DMS53 treated with DMSO at 0.1 percent for 48 hours (cell line): ENCODE results near the gene CCDC88A.
"Not testable (repeated sequence)": the region's sequence is repeated elsewhere in the genome, so short reads cannot be mapped to it uniquely, and the experiment has no call there.

ENCODE experiments used
- DNase-seq: peaks from one replicate; lab custom pipeline; 2025; ENCODE audit not compliant: unreplicated experiment; lab: John Stamatoyannopoulos, UW

The CCDC88A gene

DNA sequence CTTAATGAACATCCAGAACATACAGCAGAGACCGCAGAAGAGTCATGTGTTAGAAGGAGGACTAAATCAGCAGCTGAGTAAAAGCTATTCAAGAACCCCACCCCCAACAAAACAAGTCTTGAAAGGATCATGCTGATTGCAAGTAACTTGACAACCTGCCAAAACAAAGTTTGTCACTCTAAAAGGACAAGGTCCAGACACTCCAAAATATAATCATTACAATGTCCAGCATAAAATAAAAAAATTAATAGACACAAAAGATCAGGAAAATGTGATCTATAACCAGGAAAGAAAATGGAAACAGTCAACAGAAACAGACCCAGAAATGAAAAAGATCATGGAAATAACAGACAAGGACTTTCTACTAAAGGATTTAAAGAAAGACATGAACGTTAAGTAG lies 28.5 kb downstream of the CCDC88A start:
- no peak for DNase-seq

DNA sequence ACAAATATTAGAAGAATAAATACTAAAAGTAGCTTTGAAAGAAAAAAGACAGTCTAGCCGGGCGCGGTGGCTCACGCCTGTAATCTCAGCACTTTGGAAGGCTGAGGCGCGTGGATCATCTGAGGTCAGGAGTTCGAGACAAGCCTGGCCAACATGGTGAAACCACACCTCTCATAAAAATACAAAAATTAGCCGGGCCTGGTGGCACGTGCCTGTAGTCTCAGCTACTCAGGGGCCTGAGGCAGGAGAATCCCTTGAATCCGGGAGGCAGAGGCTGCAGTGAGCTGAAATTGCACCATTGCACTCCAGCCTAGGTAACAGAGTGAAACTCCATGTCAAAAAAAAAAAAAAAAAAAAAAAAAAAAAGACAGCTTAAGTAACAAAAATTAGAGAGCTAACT lies 34.1 kb downstream of the CCDC88A start:
- DNase-seq: not testable (repeated sequence)

DNA sequence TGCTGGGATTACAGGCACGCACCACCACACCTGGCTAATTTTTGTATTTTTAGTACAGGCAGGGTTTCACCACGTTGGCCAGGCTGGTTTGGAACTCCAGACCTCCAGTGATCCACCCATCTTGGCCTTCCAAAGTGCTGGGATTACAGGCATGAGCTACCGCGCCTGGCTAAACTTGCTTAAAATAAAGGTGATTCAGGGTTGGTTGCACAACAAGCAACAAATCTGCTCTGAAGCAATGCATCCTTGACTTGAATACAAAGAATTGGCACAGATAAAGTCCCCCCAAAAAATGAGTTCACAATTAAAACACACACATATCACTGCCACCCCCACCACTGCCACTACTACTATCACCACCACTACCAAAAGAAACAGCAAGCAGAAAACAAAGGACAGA lies 34.9 kb downstream of the CCDC88A start:
- DNase-seq: no peak

DNA sequence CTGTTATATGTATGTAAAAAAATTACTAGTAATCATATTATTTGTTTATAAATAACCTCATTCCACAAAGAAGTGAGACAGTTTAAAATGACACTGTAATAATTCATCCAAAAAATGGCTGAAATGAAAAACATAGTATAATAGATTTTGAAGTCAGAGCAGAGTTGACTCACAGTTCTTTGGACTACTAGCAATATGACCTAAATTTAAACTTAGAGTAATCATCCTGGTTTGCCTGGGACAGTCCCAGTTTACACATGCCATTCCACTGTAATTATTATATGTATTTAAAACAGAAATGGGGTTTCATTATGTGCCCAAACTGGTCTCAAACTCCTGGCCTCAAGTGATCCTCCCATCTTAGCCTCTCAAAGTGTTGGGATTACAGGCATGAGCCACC lies 48.3 kb downstream of the CCDC88A start:
- no peak for DNase-seq

DNA sequence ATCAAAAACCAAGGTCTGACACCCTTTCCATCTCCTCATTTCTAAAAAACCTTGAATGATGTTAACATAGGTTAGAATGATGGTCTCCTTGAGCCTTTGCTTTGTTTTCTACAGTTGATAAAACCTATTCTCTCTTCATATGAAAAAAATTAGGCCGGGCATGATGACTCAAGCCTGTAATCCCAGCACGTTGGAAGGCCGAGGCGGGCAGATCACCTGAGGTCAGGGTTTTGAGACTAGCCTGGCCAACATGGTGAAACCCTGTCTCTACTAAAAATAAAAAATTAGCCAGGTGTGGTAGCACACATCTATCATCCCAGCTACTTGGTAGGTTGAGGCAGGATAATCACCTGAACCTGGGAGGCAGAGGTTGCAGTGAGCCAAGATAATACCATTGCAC lies 49.4 kb downstream of the CCDC88A start:
- DNase-seq: no peak

DNA sequence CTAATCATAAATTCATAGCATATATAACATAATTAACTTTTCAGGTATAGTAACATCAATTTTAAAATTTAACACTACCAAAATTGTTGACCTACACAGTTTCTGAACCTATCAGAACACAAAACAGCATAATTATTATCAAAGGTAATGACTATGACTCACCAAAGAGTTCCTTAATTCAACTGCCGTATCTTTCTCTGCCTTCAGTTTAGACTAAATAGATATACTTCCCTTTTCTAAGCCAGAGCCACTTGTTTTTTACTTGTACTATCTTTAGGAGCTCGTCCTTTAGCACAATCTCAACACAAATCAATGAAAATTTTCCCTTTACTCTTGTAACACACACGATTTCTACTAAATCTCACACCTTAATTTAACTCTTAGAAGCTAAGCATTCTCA lies 54.4 kb downstream of the CCDC88A start:
- DNase-seq: no peak

DNA sequence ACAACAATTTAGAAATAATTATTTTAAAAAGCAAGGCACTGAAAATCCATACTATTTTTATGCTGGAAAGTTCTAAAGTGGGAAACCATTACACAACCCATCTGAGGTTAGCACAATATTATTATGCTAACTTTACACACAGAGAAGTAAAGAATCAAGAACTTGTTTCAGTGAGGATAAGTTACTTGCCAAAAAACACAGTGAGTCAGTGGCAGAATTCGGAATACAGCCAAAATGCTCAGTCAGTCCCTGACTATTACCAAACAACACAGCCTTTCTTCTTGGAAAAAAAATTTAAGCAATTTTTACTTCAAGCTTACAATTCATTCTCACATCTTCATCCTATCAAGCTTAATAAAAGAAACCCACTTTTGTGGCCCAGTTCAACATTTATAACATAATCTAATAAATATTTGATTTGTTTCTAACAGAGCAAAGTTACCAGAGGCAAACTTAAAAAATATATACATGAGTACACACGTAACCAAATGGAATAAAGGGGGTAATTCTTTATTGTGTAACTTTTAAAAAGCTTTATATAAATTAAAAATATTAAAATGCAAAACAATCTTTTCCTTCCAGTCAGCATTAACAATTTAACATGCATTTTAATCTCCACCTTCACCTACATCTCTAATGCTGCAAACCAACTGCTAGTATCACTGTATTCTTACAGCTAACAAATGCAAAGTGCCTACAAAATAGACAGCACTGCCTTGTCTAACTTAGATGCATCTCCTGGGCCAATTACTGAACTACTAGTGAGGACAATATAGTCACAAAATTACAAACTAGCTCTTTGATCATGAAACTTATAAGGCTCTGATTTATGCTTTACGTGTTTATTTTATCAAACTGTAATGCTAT lies 55.2 kb downstream of the CCDC88A start:
- no peak for DNase-seq

DNA sequence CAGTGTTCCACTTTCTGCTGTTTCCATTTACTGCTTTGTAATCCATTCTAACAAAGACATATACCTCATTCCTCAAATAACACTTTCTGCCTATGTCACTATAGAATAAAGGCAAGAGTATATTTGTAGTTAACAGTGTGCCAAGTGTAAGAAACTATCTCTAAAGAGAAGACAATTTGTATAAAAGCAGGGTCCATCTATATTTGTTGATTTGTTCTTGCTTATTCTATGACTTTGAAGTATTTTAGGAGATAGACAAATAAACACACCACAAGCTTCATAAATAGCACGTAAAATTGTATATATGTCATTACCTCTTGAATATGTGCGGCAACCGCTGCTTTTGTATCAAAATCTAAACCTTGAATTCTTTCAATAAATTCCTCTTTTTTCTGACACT lies 56.0 kb downstream of the CCDC88A start:
- no peak for DNase-seq

DNA sequence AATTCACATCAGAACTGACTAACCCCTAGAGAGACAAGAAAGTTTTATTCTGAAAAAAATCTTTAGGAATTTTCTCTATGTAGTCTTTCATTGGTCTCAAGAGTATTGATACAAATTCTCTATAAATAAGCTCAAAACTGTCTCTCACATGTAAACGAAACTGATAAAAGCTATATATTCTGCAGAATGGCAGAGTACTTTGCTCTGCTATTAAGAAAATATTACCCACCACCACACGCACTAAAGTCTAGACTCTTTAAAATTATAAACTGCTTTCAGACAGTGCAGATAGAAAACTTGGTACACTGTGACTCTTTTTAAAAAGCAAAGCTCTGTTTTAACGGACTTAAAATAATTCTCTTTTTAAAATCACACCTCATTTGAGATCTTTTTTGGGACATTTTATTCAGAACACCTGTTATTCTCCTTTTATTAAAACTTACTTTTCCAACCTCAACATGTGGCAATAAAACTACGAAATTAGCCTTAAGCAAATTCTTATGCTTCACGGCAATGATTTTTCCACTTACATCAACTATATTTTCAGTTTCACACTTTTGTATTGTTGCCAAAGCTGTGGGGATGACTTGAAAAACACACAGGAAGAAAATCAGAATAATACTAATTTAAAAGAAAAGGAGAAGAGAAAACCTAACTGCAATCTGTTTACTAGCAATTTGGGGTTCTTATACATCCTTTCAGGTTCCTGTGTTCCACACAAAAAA lies 58.0 kb downstream of the CCDC88A start:
- DNase-seq: no peak

DNA sequence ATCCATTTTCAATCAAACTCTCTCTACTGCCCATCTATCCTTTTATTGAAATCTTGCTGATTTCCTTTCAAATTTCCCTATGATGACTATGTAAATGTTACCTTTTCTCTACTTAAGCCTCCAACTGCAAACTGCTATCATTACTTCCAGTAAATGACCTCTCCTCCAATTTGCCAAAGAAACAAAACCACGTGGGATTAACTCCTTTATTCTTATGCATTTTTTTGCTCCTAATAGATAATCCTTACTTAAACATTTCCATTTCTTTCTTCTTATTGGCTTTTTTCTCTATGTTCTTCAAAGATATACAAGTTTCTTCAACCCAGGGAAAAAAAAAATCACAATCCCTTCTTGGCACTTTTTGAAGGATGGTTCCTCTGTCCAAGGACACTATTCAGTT lies 61.2 kb downstream of the CCDC88A start:
- DNase-seq: no peak

DNA sequence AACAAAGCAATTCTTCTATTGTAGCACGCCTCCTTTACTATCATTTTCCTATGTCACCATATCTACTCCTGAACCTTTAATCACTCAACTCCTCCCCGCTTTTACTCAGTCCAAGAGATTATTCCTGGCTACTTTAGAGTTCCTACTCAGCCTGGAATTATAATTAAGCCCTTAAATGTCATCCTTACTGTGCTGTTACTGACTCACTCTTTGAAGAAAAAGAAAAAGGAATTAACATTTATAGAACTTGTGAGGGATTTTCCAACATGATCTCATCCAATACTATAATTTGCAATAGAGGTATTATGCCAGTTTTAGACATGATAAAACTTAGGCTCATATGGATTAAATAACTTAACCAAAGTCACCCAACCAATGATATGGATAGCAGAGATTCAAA lies 61.7 kb downstream of the CCDC88A start:
- DNase-seq: no peak

DNA sequence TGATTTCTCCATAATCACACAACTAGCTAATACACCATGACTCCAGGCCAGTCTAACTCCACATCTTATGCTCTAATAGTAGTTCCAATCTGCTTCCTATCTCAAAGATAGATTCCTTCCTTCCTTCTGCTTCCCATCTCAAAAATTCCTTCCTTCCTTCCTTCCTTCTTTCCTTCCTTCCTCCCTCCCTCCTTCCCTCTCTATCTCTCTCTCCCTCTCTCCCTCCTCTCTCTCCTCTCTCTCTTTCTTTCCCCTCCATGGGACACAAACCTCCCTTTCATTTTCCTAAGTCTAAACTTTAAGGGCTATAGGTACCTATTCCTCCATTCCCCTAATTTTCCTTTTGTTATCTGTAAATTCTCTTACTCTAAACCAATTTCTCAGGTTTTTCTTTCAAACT lies 62.5 kb downstream of the CCDC88A start:
- no peak for DNase-seq

DNA sequence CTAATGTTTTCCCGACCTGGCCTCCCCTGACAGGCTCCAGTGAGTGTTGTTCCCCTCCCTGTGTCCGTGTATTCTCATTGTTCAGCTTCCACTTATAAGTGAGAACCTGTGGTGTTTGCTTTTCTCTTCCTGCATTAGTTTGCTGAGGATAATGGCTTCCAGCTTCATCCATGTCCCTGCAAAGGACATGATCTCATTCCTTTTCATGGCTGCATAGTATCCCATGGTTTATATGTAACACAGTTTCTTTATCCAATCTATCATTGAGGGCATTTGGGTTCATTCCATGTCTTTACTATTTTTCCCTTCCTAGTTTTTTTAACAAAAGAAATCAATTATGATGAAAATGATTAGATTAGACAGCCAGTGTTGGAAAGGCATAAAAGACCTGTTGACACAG lies 63.5 kb downstream of the CCDC88A start:
- not testable (repeated sequence) for DNase-seq

DNA sequence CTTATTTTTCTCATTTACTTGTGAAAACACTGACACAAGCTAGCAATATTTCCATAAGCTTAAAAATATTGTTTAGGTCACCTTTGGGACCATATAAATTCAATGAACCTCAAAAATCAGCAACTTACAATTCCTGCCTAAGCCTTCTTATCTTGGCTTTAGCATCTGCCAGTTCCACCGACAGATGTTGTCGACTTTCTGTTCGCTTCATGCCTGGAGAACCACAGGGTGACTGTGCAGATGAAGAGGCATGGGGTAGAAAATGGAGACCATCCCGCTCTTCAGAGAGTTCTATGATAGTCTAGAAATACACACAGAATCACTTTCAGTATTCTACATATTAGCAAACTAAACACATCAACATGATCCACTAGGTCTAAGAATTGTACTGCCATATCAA lies 64.2 kb downstream of the CCDC88A start:
- no peak for DNase-seq

DNA sequence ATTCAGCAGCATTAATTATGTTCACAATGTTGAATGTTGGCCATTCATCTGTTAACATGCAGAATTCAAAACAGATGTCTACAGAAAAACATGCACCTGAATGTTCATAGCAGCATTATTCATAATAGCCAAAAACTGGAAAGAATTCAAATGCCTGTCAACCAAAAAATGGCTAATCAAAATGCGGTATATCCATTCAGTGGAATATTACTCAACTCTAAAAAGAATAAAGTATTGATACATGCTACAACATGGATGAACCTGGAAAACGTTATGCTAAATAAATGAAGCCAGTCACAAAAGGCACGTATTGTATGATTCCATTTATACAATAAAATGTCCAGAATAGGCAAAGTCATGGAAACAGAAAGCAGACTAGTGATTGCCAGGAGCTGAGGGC lies 68.0 kb downstream of the CCDC88A start:
- no peak for DNase-seq

DNA sequence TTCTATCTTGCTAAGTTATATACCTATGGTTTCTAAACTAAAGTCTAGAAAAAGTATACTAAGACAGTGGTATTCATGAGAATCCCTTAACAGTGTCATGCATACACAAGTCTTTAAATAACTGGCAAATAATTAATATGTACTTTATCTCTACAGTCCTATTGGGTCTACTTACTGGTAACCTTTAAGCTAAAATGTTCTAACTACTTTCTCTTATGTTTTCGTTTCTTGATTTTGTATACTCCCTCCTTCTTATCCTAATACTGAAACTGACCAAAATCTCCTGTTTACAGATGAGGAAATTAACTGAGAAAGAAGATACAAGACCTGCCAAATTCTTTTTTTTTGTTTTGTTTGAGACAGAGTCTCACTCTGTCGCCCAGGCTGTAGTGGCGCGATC lies 74.6 kb downstream of the CCDC88A start:
- DNase-seq: no peak

DNA sequence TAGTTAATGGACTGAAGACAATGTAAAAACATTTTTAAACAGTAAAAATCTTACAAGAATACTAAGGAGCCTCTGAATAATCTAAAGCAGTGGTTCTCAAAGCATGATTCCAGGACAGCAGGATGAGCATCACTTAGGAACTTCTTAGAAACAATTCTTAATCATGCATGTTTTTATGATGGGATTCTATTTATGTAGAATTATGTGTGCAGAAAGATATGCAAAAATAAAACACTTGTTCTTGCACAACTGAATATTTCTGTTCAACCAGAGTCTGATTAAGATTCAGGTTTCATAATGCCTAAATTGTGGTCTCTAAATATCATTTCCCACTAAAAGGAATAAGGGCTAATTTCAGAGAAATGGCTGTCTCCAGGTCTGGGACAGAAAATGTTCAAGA lies 81.4 kb downstream of the CCDC88A start:
- no peak for DNase-seq

DNA sequence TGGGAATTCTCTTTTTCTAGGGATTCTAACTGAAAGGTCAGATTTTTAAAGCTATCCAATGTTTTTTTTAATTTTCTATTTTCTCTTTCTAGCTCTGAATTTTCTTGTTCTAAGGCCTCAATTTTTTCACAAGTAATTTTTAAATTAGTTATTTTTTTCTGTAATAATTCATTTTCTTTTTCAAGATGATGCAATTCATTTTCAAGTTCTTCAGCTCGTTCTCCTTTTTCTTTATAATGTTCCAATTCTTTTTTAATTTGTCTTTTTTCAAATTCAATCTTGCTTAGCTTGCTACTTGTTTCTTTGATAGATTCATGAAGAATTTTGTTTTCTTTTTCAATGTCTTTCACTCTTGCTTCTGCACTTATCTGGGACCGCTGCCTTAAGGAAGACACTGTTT lies 84.9 kb downstream of the CCDC88A start:
- no peak for DNase-seq

DNA sequence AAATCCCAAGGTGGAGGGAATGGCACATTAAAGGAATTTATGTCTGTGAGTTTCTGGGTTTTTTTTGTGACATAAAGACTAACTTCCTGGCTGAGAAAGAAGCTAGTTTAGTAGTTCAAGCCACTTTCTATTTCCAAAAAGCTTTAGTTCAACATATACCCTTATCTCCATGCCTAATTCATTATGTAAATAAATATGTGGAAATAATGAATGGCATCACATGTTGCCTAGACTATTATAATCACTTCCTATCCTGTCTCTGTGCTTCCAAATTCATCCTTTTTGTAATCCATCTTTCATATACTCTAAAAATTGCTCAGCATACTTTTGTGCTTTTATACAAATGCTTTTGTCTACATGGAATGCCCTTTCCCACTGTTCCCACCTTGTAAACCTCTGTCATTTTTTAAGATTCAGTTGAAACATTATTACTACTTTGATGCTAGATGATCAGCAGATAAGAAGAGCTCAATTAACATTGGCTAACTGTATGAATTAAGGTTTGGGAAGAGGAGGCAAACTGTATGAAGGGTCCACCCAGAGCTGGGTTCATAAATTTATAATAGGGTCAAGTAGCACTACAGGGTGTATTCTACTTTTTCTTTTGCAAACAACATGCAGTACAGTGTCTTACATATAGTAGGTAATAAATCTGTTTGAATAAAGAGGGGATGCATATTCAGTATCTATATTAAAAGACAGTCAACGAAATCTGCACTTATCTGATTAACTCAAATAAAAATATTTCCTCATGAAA lies 88.9 kb downstream of the CCDC88A start:
- no peak for DNase-seq

DNA sequence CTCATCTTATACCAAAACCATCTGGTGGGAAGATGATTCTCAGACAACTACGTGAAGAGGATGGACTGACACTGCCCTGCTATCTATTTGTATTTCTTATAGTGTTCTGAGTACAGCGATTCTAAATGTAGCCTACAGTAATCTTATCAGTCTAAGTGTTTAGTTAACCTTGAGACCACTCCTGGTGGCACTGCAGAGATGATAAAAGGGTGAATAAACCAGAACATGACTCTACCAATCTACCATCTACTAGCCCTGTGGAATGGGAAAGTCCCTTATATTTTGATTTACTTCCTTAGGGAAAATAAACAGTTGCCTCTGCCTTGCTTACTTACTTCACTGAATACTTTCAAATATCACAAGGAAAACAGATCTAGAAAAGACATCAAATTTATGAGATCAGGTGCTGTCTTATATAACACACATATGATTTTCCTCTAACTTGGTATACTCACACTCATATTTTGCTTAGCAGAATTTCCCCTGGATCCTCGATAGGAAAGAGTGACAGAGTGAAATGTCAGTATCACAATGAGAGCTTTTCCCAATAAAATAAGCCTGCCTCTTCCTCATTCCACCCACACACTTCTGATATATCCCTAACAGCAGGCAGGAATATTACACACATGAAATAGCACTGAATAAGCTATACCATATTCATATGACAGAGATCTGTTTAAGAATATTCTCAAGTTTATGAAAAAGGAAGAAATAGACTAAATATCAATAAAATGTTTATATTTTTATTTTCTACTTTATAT lies 92.0 kb downstream of the CCDC88A start:
- no peak for DNase-seq

DNA sequence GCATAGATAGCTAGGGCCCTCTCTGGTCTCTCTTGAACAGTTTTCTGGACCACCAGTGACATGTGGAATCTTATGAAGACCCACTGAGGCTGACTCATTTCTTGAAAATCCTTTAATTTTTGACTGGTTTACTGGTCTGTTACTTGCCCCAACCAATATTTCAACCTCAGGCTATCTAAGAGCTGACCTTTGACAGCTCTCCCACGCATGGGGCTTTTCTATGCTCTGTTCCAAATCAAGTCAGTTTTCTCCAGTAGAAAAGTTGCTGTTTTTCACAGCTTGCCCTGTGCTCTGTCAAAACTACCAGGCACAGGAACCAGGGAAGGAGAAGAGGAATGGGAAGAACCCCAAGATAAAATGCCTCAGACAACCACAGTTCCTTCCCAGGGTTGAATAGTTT lies 104.7 kb downstream of the CCDC88A start:
- no peak for DNase-seq
